Measurements from ENCODE around the gene FCRL4. TPM values are rescaled to one million over a fixed set of nuclear protein-coding genes. Genes with fewer than 3 reads are reported as not detected.

Gene FCRL4
- total RNA-seq (ENCODE audit: unreplicated experiment) = not detected
- long read RNA-seq = 0 reads

GRCh38 chr1:157597959-157598667, at the start of gene FCRL4:
Gene FCRL4, minus strand, starts transcription at chr1:157598085. Its CDS starts 141 bp downstream, at chr1:157597944.
- Mint-ChIP-seq H3K4me3 (ENCODE audit: unreplicated experiment) (no peak within 1 kb of the TSS), H3K27ac (ENCODE audit: unreplicated experiment) (no peak within 1 kb of the TSS), H3K4me1 (ENCODE audit: low read depth, unreplicated experiment) (no peaks in the 10 kb centered on the region), H3K36me3 (ENCODE audit: unreplicated experiment) (no peaks in the 10 kb centered on the region), H3K27me3 (ENCODE audit: unreplicated experiment) (no peaks in the 10 kb centered on the region), H3K9me3 (ENCODE audit: unreplicated experiment) (no peaks in the 10 kb centered on the region)
- DNase-seq = no peak
- TF ChIP-seq, protein P1, sequence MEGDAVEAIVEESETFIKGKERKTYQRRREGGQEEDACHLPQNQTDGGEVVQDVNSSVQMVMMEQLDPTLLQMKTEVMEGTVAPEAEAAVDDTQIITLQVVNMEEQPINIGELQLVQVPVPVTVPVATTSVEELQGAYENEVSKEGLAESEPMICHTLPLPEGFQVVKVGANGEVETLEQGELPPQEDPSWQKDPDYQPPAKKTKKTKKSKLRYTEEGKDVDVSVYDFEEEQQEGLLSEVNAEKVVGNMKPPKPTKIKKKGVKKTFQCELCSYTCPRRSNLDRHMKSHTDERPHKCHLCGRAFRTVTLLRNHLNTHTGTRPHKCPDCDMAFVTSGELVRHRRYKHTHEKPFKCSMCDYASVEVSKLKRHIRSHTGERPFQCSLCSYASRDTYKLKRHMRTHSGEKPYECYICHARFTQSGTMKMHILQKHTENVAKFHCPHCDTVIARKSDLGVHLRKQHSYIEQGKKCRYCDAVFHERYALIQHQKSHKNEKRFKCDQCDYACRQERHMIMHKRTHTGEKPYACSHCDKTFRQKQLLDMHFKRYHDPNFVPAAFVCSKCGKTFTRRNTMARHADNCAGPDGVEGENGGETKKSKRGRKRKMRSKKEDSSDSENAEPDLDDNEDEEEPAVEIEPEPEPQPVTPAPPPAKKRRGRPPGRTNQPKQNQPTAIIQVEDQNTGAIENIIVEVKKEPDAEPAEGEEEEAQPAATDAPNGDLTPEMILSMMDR (IDR thresholded peaks at IDR 0.05; ENCODE audit: partially characterized antibody, unreplicated experiment) = no peak

DNA sequence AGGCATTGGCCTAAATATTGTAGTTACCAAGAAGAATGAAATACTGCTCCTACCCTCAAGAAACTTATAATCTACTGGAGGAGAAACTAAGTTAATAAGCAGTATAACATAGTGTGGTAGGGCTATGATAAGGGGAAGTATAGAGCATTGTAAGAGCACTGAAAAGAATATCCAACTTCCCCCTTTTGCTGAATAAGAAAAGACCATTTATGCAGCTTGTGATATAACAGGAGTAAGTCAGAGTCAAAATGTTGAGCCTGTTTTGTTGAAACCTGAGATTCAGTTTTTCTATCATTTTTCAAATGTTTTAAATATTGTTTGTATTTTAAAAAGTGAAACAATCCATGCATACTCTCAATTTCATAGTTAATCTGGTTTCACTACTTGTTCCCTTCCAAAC, 48.3 kb upstream of the FCRL4 start:
- no peak for DNase-seq
- Mint-ChIP-seq H3K9me3 (ENCODE audit: unreplicated experiment) (no peaks in the 10 kb centered on the region), H3K27ac (ENCODE audit: unreplicated experiment) (no peak overlapping the region), H3K4me1 (ENCODE audit: low read depth, unreplicated experiment) (no peaks in the 10 kb centered on the region), H3K27me3 (ENCODE audit: unreplicated experiment) (no peaks in the 10 kb centered on the region), H3K36me3 (ENCODE audit: unreplicated experiment) (no peaks in the 10 kb centered on the region), H3K4me3 (ENCODE audit: unreplicated experiment) (no peak overlapping the region)
- TF ChIP-seq, protein P1 (IDR thresholded peaks at IDR 0.05; ENCODE audit: partially characterized antibody, unreplicated experiment) = no peak

GRCh38 chr1:157641177-157641576, 43.3 kb upstream of the FCRL4 start:
- Mint-ChIP-seq H3K36me3 (ENCODE audit: unreplicated experiment) (no peaks in the 10 kb centered on the region), H3K27me3 (ENCODE audit: unreplicated experiment) (no peaks in the 10 kb centered on the region), H3K4me3 (ENCODE audit: unreplicated experiment) (no peak overlapping the region), H3K27ac (ENCODE audit: unreplicated experiment) (no peak overlapping the region), H3K9me3 (ENCODE audit: unreplicated experiment) (peaks cover 2% of the 10 kb centered on the region), H3K4me1 (ENCODE audit: low read depth, unreplicated experiment) (no peaks in the 10 kb centered on the region)
- TF ChIP-seq, protein P1 (IDR thresholded peaks at IDR 0.05; ENCODE audit: partially characterized antibody, unreplicated experiment) = no peak
- no peak for DNase-seq

- DNase-seq = no peak
- peaks cover 2% of the 10 kb centered on the region for H3K9me3 Mint-ChIP-seq (ENCODE audit: unreplicated experiment)
- no peak overlapping the region for H3K4me3 Mint-ChIP-seq (ENCODE audit: unreplicated experiment)
- no peak overlapping the region for H3K27ac Mint-ChIP-seq (ENCODE audit: unreplicated experiment)
- no peaks in the 10 kb centered on the region for H3K36me3 Mint-ChIP-seq (ENCODE audit: unreplicated experiment)
- no peaks in the 10 kb centered on the region for H3K4me1 Mint-ChIP-seq (ENCODE audit: low read depth, unreplicated experiment)
- H3K27me3 Mint-ChIP-seq (ENCODE audit: unreplicated experiment) = no peaks in the 10 kb centered on the region
- TF ChIP-seq, protein P1 (IDR thresholded peaks at IDR 0.05; ENCODE audit: partially characterized antibody, unreplicated experiment) = no peak
Measured at GRCh38 chr1:157639800-157640199, 41.9 kb upstream of the FCRL4 start.

DNA sequence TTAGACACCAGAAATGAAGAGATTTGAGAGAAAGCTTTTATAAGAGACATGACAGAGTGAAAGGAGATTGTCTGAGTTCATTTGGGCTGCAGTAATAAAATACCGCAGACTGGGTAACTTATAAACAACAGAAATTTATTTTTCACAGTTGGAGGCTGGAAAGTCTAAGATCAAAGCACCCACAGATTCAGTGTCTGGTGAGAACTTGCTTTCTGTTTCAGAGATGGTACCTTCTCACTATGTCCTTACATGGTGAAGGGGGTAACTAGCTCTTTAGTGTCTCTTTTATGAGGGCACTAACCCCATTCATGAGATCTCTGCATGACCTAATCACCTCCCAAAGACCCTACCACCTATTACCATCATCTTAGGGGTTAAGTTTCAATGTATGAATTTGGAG, 30.9 kb upstream of the FCRL4 start:
- no peaks in the 10 kb centered on the region for H3K27me3 Mint-ChIP-seq (ENCODE audit: unreplicated experiment)

More for the DNA sequence above, 30.9 kb upstream of the FCRL4 start:
- Mint-ChIP-seq H3K36me3 (ENCODE audit: unreplicated experiment) (no peaks in the 10 kb centered on the region), H3K4me3 (ENCODE audit: unreplicated experiment) (no peak overlapping the region), H3K27ac (ENCODE audit: unreplicated experiment) (no peak overlapping the region), H3K4me1 (ENCODE audit: low read depth, unreplicated experiment) (no peaks in the 10 kb centered on the region), H3K9me3 (ENCODE audit: unreplicated experiment) (no peaks in the 10 kb centered on the region)
- no peak for DNase-seq
- TF ChIP-seq, protein P1 (IDR thresholded peaks at IDR 0.05; ENCODE audit: partially characterized antibody, unreplicated experiment) = no peak

Data from glutamatergic neuron (in vitro differentiated cells).